Activated T-helper 2 cell treated with anti-CD3 and anti-CD28 coated beads, Interferon-gamma antibody, Interleukin-2, Interleukin-4, amounts not matched to agents 10 μg/mL and 5 μg/mL and 100 μg/mL, durations not matched to agents 14 hours and 24 hours and 36 hours (primary cell): ENCODE results near the gene C11orf21. TPM values are rescaled to one million over a fixed set of nuclear protein-coding genes. Genes with fewer than 3 reads are reported as not detected.

Experiments
- DNase-seq: peaks from one replicate; pipeline ENCODE4 v3.0.0; 2021; ENCODE audit warnings: low spot score
- H3K27ac Mint-ChIP-seq: one replicate; pipeline ENCODE4 v1.8.0; 2021; ENCODE audit warnings: mixed read lengths
- H3K27me3 Mint-ChIP-seq: one replicate; pipeline ENCODE4 v1.8.0; 2021; ENCODE audit warnings: low read depth, mixed read lengths
- H3K36me3 Mint-ChIP-seq: one replicate; pipeline ENCODE4 v1.8.0; 2021; ENCODE audit warnings: low read depth, mixed read lengths
- H3K4me1 Mint-ChIP-seq: one replicate; pipeline ENCODE4 v1.8.0; 2021; ENCODE audit warnings: low read depth, mixed read lengths
- H3K4me3 Mint-ChIP-seq: one replicate; pipeline ENCODE4 v1.8.0; 2021; ENCODE audit warnings: low read depth, mild to moderate bottlenecking, moderate library complexity, mixed read lengths
- H3K9me3 Mint-ChIP-seq: one replicate; pipeline ENCODE4 v1.8.0; 2021; ENCODE audit warnings: mixed read lengths
- intact Hi-C: fragments of 100-400 bp; cut with micrococcal nuclease; formaldehyde crosslinking; loops from one replicate; pipeline ENCODE4 v1.15.1; 2023
- total RNA-seq: library from RNA; stranded (reverse); gene quantifications from 2 replicates; pipeline ENCODE4 v1.2.3, GENCODE V29; 2022

The C11orf21 gene
- total RNA-seq, 1 donor from 2014 or later = 3.4 TPM

DNA sequence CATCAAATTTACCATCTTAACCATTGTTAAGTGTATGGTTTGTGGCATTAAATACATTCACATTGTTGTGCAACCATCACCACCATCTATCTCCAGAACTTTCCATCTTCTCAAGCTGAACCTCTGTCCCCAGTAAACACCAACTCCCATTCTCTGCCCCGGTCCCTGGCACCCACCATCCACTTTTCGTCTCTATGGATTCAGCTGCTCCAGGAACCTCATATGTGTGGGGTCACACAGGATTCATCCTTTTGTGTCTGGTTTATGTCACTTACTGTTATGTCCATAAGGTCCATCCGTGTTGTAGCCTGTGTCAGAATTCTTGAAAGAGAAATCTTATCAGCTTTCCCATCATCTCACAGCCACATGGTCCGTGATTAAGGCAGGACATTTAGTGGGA is 16.4 kb upstream of the C11orf21 start:
- DNase-seq = no peak
- H3K27ac Mint-ChIP-seq = no peak overlapping the region
- no peaks in the 10 kb centered on the region for H3K9me3 Mint-ChIP-seq
- H3K4me1 Mint-ChIP-seq = no peaks in the 10 kb centered on the region
- H3K4me3 Mint-ChIP-seq = no peak overlapping the region
- intact Hi-C loops = no loop called here
- H3K27me3 Mint-ChIP-seq = peaks cover 1% of the 10 kb centered on the region
- no peaks in the 10 kb centered on the region for H3K36me3 Mint-ChIP-seq

- DNase-seq = no peak
- intact Hi-C loops = no loop called here
- Mint-ChIP-seq H3K27ac (no peak overlapping the region), H3K27me3 (no peaks in the 10 kb centered on the region), H3K36me3 (no peaks in the 10 kb centered on the region), H3K9me3 (no peaks in the 10 kb centered on the region), H3K4me1 (no peaks in the 10 kb centered on the region), H3K4me3 (no peak overlapping the region)
These were observed 15.8 kb upstream of the C11orf21 start for GRCh38 chr11:2317354-2318050.

DNA sequence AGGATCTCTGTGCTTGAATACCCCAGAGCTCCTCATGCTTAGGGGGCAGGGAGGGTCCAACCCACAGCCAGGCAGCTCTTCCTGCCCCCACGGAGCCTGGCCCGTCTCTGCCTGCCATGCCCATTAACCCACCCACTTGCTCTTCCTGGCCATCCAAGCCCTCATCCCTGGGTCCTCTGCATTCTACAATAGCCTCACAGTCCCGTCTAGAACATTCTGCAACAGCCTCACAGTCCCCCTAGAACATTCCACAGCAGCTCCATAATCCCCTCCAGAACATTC is 15.2 kb upstream of the C11orf21 start:
- Mint-ChIP-seq H3K9me3 (no peaks in the 10 kb centered on the region), H3K4me3 (no peak overlapping the region), H3K27ac (no peak overlapping the region), H3K36me3 (no peaks in the 10 kb centered on the region), H3K4me1 (no peaks in the 10 kb centered on the region), H3K27me3 (no peaks in the 10 kb centered on the region)
- intact Hi-C loops = no loop called here
- DNase-seq = no peak

DNA sequence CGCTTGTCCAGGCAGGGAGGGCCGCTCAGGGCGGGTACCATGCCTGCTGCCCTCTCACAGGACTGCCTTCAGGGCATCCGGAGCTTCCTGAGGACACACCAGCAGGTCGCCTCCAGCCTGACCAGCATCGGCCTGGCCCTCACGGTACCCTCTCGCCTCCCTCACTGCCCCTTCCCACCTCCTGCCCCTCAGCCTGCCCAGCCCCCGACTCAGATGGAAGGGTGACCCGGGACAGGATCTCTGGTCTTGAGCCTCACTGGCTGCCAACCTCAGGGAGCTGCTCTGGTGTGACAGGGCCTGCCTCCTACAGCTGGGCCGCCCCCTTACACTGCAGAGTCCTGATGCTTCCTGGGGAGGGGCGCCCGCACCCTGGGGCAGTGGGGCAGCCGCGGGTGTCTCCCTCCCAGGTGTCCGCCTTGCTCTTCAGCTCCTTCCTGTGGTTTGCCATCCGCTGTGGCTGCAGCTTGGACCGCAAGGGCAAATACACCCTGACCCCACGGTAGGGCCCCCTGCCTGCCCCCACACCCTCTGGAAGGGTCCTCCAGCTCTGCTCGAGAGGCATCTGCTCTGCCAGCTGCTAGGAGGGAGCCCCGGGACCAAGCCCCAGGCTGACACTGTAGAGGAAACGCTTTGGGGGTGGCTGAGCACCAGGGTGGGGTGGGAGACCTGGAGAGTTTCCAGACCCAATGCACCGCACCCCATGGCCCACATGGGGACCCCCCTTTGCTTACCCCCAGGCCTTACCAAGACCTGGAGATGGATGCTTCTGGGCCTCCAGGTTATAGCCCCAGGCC is 14.6 kb upstream of the C11orf21 start:
- Mint-ChIP-seq H3K4me1 (no peaks in the 10 kb centered on the region), H3K36me3 (no peaks in the 10 kb centered on the region), H3K27me3 (no peaks in the 10 kb centered on the region), H3K4me3 (no peak overlapping the region), H3K27ac (no peak overlapping the region), H3K9me3 (no peaks in the 10 kb centered on the region)
- intact Hi-C loops = no loop called here
- no peak for DNase-seq

DNA sequence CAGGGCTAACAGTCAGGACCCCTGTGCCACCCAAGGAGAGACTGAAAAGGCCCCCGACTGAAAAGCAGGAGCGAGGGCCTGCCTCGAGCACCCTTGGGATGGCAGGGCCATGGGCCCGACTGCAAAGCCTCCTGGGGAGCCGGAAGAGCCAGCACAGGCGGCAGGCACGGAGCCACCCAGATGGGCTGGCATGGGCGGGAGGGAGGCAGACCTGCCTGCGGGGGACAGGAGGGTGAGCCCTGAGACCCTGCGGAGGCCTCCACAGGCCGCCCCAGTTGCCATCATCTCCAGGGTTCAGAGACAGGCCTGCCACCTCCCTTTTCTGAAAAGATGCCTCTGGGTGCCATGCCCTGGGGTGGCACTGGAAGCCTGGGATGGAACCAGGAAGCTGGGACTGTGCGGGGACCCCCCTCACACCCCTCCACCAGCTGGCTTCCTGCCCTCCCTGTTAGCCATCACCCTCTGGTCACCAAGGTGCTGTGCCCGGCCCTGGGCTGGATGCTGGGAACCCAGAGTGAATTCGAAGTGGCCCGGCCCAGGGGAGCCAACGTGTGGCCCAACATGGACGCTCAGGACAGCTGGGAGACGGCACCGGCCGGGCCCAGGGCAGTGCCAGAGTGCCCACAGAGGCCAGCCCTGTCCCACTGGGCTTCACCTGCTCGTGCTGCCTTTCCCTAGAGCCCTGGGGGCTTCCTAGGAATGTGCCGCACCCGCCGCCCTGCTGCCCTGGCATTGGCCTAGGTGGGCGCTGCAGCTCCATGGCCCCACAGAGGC is 13.9 kb upstream of the C11orf21 start:
- H3K36me3 Mint-ChIP-seq = no peaks in the 10 kb centered on the region
- H3K27ac Mint-ChIP-seq = no peak overlapping the region
- no peak for DNase-seq
- H3K4me1 Mint-ChIP-seq = no peaks in the 10 kb centered on the region
- H3K4me3 Mint-ChIP-seq = no peak overlapping the region
- intact Hi-C loops = no loop called here
- H3K9me3 Mint-ChIP-seq = no peaks in the 10 kb centered on the region
- H3K27me3 Mint-ChIP-seq = no peaks in the 10 kb centered on the region

DNA sequence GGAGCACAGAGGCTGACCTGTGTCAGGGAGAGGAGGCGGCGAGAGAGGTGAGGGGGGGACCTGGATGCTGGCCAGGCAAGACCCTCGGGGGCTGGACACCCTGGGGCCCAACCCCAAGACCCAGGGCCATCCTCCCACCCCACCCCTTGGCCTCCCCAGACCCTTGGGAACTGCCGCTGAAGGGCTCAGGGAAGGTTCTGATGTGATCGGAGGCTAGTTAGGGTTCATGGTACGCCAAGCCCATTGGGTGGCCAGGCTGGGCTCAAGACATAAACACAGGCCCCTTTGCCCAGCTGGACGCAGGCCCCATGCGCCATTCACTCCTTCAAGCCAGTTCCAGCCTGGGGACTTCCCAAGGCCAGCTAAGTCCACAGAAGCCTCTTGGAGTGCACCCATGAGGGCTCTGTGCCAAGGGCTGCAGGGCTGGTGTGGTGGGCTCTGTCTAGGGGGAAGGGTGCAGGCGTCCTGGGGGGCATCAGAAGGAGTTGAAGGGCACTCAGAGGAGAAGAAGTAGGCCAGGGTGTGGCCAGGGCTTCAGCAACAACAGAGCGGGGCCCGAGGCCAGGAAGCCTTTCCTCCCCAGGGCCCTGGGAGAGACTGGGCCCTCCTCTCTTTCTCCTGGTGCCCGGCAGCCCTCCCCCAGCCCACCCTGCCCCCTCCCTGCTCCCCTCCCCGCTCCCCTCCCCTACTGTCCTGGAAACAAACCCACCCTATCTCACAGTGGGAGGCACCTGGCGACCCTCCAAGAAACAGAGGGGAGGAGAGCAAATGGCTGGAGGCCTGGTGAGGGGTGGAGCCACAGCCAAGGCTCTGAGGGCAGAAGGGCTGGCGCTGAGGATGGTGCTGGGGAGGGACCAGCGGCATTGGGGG is 13.0 kb upstream of the C11orf21 start:
- no peaks in the 10 kb centered on the region for H3K27me3 Mint-ChIP-seq
- no peak overlapping the region for H3K27ac Mint-ChIP-seq
- H3K4me1 Mint-ChIP-seq = no peaks in the 10 kb centered on the region
- no peaks in the 10 kb centered on the region for H3K36me3 Mint-ChIP-seq
- no peaks in the 10 kb centered on the region for H3K9me3 Mint-ChIP-seq
- intact Hi-C loops = no loop called here
- no peak overlapping the region for H3K4me3 Mint-ChIP-seq
- DNase-seq = no peak

GRCh38 chr11:2314136-2314524 is 12.4 kb upstream of the C11orf21 start:
- DNase-seq = no peak
- no peaks in the 10 kb centered on the region for H3K36me3 Mint-ChIP-seq
- H3K9me3 Mint-ChIP-seq = no peaks in the 10 kb centered on the region
- intact Hi-C loops = no loop called here
- H3K4me1 Mint-ChIP-seq = no peaks in the 10 kb centered on the region
- no peak overlapping the region for H3K27ac Mint-ChIP-seq
- no peak overlapping the region for H3K4me3 Mint-ChIP-seq
- no peaks in the 10 kb centered on the region for H3K27me3 Mint-ChIP-seq

GRCh38 chr11:2313051-2313951 is 11.6 kb upstream of the C11orf21 start:
- Mint-ChIP-seq H3K9me3 (no peaks in the 10 kb centered on the region), H3K4me3 (no peak overlapping the region), H3K27ac (no peak overlapping the region), H3K4me1 (no peaks in the 10 kb centered on the region), H3K27me3 (no peaks in the 10 kb centered on the region), H3K36me3 (no peaks in the 10 kb centered on the region)
- intact Hi-C loops = no loop called here
- DNase-seq = no peak

DNA sequence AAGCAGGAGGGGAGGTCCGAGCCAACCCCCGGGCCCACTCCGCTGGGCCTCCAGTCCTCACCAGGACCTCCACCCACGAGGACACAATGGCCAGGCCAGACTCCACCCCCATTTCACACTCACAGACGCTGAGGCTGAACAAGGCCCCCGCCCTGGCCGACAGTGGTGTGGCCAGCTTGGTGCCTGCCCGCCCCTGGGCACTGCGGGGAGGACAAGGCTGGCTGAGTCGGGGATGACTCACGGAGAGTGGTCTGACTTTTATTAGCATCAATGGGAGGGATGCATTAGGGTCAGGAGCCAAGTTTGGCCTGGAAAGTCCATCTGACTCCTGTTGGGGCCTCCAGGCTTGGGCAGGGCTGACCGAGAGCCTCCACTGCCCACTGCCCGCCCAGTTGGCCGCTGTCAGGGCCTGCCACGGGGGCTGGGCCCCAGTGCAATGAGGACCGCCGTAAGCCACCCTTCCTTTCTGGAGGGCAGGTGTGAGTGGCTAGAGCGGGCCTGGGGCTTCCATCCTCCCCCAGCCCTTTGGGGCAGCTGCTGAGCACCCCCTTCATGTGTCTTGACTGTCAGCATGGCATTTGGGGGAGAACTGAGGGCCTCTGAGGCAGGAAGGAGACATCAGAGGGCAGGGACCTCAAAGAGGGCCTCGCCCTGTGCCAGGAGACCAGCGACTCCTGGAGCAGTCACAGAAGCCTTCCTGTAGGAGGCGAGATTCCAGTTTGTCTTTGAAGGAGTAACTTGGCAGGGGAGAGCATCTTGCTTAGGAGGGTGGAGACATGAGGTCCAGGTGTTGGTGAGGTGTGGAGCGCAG is 10.7 kb upstream of the C11orf21 start:
- intact Hi-C loops = no loop called here
- Mint-ChIP-seq H3K36me3 (no peaks in the 10 kb centered on the region), H3K27ac (no peak overlapping the region), H3K4me1 (no peaks in the 10 kb centered on the region), H3K27me3 (no peaks in the 10 kb centered on the region), H3K9me3 (no peaks in the 10 kb centered on the region), H3K4me3 (no peak overlapping the region)
- DNase-seq = no peak

- peaks cover under 1% of the 10 kb centered on the region for H3K4me1 Mint-ChIP-seq
- no peaks in the 10 kb centered on the region for H3K36me3 Mint-ChIP-seq
- no peak for DNase-seq
- H3K27me3 Mint-ChIP-seq = no peaks in the 10 kb centered on the region
- no peak overlapping the region for H3K27ac Mint-ChIP-seq
- H3K9me3 Mint-ChIP-seq = no peaks in the 10 kb centered on the region
- no peak overlapping the region for H3K4me3 Mint-ChIP-seq
- intact Hi-C loops = no loop called here
These were observed 9.8 kb upstream of the C11orf21 start for GRCh38 chr11:2311353-2312133.
